Spinal cord (tissue), 10 donors: ENCODE results near the gene HECW1. TPM values are rescaled to one million over a fixed set of nuclear protein-coding genes. Genes with fewer than 3 reads are reported as not detected.
A peak's percentile ranks its signal among the peaks of the same experiment; 100 is the strongest.

ENCODE experiments used
- DNase-seq, 6 donors: peaks; one replicate each; pipeline versions ENCODE4 v3.0.0 to v3.0.0-alpha.2; 2013 to 2015; ENCODE audit warnings: low spot score in 6 of 6, low read depth in 4 of 6
- H3K27ac ChIP-seq: one replicate; pipeline ENCODE4 v1.5.1; 2013; ENCODE audit warnings: low read depth, low read length, control low read depth
- H3K27me3 ChIP-seq: one replicate; pipeline ENCODE4 v1.6.1; 2013; ENCODE audit warnings: low read length; ENCODE audit not compliant: control insufficient read depth, insufficient read depth
- H3K36me3 ChIP-seq: one replicate; pipeline ENCODE4 v1.6.1; 2013; ENCODE audit warnings: low read length; ENCODE audit not compliant: control insufficient read depth, insufficient read depth
- H3K4me1 ChIP-seq: one replicate; pipeline ENCODE4 v1.6.1; 2013; ENCODE audit warnings: low read length; ENCODE audit not compliant: control insufficient read depth, insufficient read depth
- H3K4me3 ChIP-seq: one replicate; pipeline ENCODE4 v1.5.1; 2013; ENCODE audit warnings: low read depth, low read length, control low read depth
- H3K9me3 ChIP-seq: one replicate; pipeline ENCODE4 v1.6.1; 2013; ENCODE audit warnings: low read length; ENCODE audit not compliant: control insufficient read depth, insufficient read depth
- WGBS: methylation state at CpG from one replicate; pipeline ENCODE4 v1.1.5; 2013; ENCODE audit warnings: missing lambda C conversion rate; ENCODE audit not compliant: insufficient coverage; 5-methylcytosine and 5-hydroxymethylcytosine counted together
- polyA plus RNA-seq, 2 donors: library from polyadenylated mRNA; unstranded; fragments of 120-200 nt; gene quantifications; one replicate each; pipeline ENCODE4 v1.2.1, GENCODE V29; 2013; ENCODE audit not compliant: insufficient read length in 2 of 2
- total RNA-seq, 2 donors: library from RNA; depleted of rRNA in 1 of 2; stranded (reverse); fragments of 120-200 nt in 1 of 2; fragments of >200 nt in 1 of 2; gene quantifications; one replicate each; pipeline versions ENCODE4 v1.2.3 to v1.2.4, GENCODE V29; 2013 to 2014
- donor health status: healthy.

Gene HECW1
- total and polyA plus RNA-seq, 4 donors = 10.7 to 23.5 (median 18.4) TPM

GRCh38 chr7:43083106-43083505 lies 29.3 kb upstream of the HECW1 start:
- Histone ChIP-seq H3K27me3 (no peaks in the 10 kb centered on the region), H3K27ac (no peak overlapping the region), H3K9me3 (no peaks in the 10 kb centered on the region), H3K4me1 (no peaks in the 10 kb centered on the region), H3K4me3 (no peak overlapping the region), H3K36me3 (no peaks in the 10 kb centered on the region)
- DNase-seq = no peak
- 100% methylated on average over 1 of the region's 2 CpGs for WGBS

GRCh38 chr7:43085017-43085416 lies 27.4 kb upstream of the HECW1 start:
- no peak overlapping the region for H3K4me3 ChIP-seq
- H3K36me3 ChIP-seq = no peaks in the 10 kb centered on the region
- no peak overlapping the region for H3K27ac ChIP-seq
- no peaks in the 10 kb centered on the region for H3K4me1 ChIP-seq
- DNase-seq = no peak
- no peaks in the 10 kb centered on the region for H3K9me3 ChIP-seq
- no CpG with 5 or more reads among the region's 2 CpGs for WGBS
- no peaks in the 10 kb centered on the region for H3K27me3 ChIP-seq

- no peak for DNase-seq
- Histone ChIP-seq H3K36me3 (no peaks in the 10 kb centered on the region), H3K9me3 (no peaks in the 10 kb centered on the region), H3K27me3 (no peaks in the 10 kb centered on the region), H3K4me3 (no peak overlapping the region), H3K4me1 (no peaks in the 10 kb centered on the region), H3K27ac (no peak overlapping the region)
- no CpG with 5 or more reads among the region's 1 CpG for WGBS
Measured at GRCh38 chr7:43085992-43086391, 26.5 kb upstream of the HECW1 start.

- H3K27ac ChIP-seq = no peak overlapping the region
- H3K9me3 ChIP-seq = no peaks in the 10 kb centered on the region
- H3K36me3 ChIP-seq = no peaks in the 10 kb centered on the region
- no peaks in the 10 kb centered on the region for H3K4me1 ChIP-seq
- no CpG with 5 or more reads among the region's 1 CpG for WGBS
- no peaks in the 10 kb centered on the region for H3K27me3 ChIP-seq
- DNase-seq = no peak
- H3K4me3 ChIP-seq = no peak overlapping the region
Measured at GRCh38 chr7:43092819-43093218, 19.6 kb upstream of the HECW1 start.

GRCh38 chr7:43096875-43097274 lies 15.6 kb upstream of the HECW1 start:
- Histone ChIP-seq H3K9me3 (no peaks in the 10 kb centered on the region), H3K4me3 (no peak overlapping the region), H3K4me1 (no peaks in the 10 kb centered on the region), H3K27me3 (no peaks in the 10 kb centered on the region), H3K27ac (no peak overlapping the region), H3K36me3 (no peaks in the 10 kb centered on the region)
- no peak for DNase-seq
- 100% methylated on average over 1 of the region's 4 CpGs for WGBS

- no peaks in the 10 kb centered on the region for H3K9me3 ChIP-seq
- no peaks in the 10 kb centered on the region for H3K36me3 ChIP-seq
- DNase-seq = no peak
- no peak overlapping the region for H3K27ac ChIP-seq
- WGBS = 96% methylated on average over 2 of the region's 6 CpGs
- no peaks in the 10 kb centered on the region for H3K4me1 ChIP-seq
- no peaks in the 10 kb centered on the region for H3K27me3 ChIP-seq
- H3K4me3 ChIP-seq = no peak overlapping the region
Measured at GRCh38 chr7:43099750-43100149, 12.7 kb upstream of the HECW1 start.

DNA sequence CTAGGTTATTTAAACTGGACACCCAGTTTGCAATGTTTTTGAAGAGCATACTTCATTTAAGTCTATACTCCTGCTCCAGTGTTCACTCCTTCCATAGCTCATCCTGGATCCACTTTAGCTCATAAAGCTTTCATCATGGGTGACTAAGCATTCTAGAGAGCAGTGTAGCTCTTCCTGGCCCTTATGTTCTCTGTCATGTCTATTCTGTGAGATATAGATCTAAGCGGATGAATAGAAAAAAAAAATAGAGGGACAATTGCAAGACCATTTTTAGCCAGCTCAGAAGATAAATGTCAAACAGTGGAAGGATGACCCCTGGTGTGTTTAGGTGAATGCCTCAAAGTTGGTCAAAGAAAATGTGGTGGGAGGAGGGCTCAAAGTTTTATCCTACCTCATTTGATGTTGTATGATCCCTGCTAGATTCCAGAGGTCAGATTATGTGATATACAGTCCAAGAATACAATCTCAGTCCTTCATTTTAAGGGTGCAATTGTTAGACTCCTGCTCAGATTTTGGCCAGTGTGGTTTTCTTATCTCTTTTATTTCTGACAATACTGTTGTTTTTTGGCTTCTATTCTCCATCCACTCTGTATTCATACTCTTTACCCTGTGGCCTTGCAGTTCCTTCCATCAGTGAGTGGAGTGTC lies 7.5 kb upstream of the HECW1 start:
- WGBS = 67% methylated on average over 1 of the region's 1 CpG

DNA sequence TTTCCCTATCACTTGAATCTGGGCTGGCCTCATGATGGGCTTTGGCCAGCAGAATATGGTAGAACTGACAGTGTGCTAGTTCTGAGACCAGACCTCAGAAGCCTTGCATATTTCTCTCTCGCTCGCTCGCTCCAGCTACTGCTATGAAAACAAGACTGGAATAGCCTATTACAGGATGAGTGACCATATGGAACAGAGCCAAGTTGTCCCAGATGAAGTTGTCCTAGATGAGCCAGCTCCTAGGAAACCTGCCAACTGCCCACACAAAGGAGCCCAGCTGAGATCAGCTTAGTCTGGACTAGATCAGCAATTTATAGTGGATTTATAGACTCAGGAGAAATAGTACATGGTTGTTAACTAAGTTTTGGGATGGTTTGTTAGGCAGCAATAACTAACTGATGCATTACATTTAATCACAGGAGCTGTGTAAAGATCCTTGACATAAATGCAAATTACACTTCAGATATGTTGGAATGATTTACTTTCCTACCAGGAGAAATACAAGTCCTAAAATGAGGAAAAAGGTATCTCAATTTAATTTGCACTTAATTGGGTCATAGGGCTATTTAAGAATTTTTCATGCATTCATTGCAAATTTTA lies 6.8 kb upstream of the HECW1 start:
- Histone ChIP-seq H3K27me3 (peaks cover 4% of the 10 kb centered on the region), H3K27ac (no peak overlapping the region), H3K4me3 (no peak overlapping the region), H3K4me1 (no peaks in the 10 kb centered on the region), H3K36me3 (no peaks in the 10 kb centered on the region), H3K9me3 (no peaks in the 10 kb centered on the region)
- DNase-seq = peak in 1 of 6 donors; percentile 28
- WGBS = 43% methylated on average over 3 of the region's 3 CpGs

More for the DNA sequence above, 7.5 kb upstream of the HECW1 start:
- no peak for DNase-seq
- Histone ChIP-seq H3K36me3 (no peaks in the 10 kb centered on the region), H3K4me1 (no peaks in the 10 kb centered on the region), H3K27me3 (peaks cover 4% of the 10 kb centered on the region), H3K9me3 (no peaks in the 10 kb centered on the region), H3K27ac (no peak overlapping the region), H3K4me3 (no peak overlapping the region)

DNA sequence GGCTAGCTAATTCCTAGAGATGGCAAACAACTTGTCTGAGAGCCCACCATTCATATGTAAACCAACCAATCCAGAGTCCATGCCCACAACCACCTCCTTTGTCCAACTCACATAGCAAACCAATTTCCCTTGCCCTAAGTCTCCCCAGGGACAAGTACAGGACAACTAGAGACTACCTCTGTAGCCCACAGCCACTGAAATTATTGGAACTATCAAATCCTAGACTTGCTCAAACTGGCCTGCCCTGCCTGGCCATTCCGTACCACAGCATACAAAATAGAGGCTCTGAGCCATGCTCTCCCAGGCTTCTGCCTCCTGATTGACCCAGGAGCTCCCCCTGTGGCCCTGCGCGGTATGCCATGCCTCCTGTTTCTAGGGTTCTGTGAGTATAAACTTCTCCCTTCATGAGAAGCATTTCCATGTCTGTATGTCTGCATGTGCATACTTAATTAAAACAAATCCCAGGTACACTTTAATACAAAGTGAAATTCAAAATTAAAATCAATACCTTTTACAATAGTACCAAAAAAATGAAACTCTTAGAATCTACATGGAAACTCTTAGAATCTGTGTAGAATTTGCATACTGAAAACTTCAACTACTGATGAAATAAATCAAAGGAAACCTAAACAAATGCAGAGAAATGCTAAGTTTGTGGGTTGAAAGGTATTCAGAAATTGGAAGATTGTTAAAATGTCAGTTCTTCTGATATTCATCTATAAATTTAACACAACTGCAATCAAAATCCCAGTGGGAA lies 4.0 kb upstream of the HECW1 start:
- WGBS = 14% methylated on average over 1 of the region's 3 CpGs
- Histone ChIP-seq H3K27ac (no peak overlapping the region), H3K4me1 (peaks cover 5% of the 10 kb centered on the region), H3K36me3 (no peaks in the 10 kb centered on the region), H3K27me3 (peaks cover 17% of the 10 kb centered on the region), H3K9me3 (no peaks in the 10 kb centered on the region), H3K4me3 (no peak overlapping the region)
- peak in 5 of 6 donors; percentile 17 to 90 (median 39) for DNase-seq
